GM18498 (cell line): ENCODE results near the gene FLYWCH1.
"Not testable (repeated sequence)": the region's sequence is repeated elsewhere in the genome, so short reads cannot be mapped to it uniquely, and the experiment has no call there.

ENCODE experiments used
- ATAC-seq: cut with Tn5 transposase; IDR thresholded peaks from one replicate; pipeline ENCODE4 v1.9.1; 2021; ENCODE audit warnings: mild to moderate bottlenecking, moderate library complexity; ENCODE audit not compliant: unreplicated experiment

Gene FLYWCH1

DNA sequence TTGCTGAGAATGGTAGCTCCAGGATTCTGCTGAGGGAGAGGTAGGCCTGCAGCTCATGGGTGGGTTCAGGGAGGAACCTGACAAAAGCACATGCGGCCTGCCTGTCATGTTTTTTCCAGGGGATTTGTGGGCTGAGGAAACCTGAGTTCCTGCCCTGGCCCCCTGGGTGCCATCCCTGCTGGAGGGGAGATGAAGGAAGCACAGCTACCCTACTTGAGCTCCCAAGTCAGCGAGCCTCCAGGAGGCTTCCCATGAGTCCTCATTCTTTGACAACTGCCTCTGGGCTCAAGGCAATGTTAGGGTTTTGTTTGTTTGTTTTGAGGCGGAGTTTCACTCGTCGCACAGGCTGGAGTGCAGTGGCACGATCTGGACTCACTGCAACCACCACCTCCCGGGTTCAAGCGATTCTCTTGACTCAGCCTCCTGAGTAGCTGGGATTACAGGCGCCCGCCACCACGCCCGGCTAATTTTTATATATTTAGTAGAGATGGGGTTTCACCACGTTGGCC, 12.1 kb upstream of the FLYWCH1 start:
- no peak for ATAC-seq

DNA sequence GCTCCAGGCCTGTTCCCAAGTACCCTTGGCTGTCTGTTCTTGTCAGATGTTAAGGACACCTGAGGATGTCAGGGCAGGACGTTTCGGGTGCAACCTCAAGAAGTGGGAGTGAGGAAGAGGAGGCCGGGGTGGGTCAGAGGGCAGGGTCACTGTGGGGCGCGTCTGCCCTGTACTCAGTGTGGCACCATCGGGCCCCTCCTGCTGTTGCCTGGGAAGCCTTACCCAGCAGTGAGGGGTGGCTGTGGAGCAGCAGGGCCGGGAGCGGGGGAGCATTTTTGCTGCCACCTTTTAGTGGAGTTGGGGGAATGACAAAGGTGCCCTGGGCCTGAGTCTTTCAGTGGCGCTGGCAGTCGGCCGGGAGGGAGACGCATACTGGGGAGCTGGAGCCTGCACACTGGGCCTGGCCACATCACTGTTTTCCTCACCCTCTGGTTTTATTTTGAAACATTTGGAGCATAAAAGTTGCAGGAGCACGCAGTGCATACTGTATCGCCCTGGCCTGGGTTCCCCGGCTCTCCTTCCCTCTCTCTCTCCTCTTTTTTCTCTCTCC, 11.1 kb upstream of the FLYWCH1 start:
- ATAC-seq, result no peak

DNA sequence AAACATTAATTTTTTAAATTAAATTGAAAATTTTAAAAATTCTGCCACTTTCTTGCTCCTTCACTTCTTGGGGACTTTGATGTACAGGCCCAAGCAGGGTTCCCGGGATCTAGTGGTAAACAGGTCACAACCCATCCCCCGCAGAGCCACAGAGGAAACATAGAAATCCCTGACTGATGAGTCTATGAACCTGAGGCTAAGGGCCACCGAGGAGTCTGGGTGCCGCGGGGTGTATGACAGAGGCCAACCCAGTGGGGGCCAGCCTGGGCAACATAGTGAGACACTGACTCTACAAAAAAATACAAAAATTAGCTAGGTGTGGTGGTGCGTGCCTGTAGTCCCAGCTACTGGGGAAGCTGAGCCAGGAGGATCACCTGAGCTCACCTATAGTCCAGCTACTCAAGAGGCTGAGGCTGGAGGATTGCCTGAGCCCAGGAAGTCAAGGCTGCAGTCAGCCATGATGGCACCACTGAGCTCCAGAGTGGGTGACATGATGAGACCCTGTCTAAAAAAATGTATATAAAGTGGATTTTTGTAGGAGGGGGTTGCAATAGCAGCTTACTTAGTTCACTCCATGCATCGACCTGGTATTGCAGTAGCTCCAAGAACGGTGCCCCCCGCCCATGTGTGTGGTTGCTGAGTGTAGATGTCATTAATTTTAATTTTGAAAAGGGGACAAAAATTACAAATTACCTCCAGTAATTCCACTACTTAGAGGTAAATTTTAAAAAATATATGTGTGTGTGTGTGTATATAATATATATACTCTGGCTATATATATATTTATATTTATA, 9.2 kb upstream of the FLYWCH1 start:
- no peak for ATAC-seq

DNA sequence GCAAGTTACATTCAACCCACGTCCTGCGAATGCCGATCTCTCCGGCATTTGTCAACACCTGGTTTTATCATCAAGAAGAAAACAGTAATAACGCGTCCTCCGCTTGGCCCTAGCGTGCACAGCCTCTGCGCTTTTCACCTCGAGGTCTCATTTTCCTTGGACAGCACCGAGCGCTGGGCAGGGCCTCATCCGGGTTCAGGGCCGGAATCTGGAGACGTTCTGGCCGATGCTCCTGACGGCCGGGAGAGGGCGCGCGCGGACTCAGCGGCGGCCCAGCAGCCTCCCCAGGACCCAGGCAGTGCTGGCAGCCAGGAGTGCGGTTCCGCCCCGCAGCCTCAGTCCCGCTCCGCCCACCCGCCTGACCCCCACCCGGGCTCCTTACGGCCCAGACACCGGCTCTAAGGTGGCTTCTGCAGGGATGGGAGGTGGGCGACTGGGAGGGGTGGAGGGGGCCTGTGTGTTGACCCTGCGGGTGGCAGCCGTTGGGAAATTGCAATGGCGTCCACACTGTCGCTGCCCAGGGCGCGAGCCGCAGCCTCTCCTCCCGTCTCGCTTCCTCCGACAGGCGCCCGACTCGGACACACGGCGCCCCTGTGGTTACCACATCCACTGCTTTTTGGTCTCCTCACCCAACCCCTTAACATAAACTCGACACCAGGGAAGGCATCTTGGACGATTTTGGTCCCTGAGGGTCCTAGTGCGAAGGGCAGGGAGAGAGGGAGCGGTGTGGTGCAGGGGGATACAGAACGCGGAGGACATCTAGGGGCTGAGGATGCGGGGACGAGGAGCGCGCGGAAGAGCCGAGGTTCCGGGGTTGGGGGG, 7.4 kb upstream of the FLYWCH1 start:
- peak; percentile 43 for ATAC-seq

DNA sequence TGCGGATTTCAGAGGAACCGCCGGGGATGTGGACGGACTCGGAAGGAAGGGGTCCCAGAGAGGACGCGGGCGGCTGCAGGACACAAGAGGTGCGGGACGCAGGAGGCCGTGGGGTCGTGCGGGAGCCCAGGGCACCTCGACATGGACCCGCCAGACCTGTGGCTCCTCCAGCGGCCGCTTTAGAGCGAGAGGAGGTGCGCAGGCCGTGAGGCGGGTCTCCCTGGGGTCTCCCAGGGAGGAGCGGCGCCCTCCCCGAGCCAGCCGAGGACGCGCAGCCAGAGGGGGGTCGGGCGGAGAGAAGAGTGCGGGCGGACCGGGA, 6.8 kb upstream of the FLYWCH1 start:
- peak; percentile 16 for ATAC-seq

DNA sequence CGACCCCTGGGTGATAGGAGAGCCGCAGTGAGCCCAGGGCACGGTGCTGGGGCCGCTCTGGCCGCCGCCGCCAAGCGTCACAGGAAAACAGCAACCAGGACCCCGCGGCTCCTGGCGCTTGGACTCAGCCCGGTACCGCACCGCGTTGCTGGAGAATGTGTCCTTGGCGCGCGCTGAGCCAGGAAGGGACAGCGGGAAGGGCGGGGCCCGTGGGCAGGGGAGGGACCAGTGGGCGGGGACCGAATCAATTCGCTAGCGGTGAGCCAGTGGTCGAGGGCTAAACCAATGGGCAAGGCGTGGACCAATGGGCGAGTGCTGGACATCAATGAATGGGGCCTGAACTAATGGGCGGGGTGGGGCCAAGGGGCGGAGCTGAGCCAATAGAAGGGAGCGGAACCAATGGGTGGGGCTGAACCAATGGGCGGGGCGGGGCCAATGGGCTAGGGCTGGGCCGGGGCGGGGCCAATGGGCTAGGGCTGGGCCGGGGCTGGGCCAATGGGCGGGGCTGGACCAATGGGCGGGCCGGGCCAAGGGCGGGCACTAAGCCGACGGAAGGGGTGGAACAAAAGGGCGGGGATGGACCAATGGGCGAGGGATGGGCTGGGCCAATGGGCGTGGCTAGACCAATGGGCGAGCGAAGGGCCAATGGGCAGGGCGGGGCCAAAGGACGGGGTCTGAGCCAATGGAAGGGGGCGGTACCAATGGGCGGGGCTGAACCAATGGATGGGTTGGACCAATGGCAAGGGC, 6.3 kb upstream of the FLYWCH1 start:
- ATAC-seq, result peak; percentile 69

DNA sequence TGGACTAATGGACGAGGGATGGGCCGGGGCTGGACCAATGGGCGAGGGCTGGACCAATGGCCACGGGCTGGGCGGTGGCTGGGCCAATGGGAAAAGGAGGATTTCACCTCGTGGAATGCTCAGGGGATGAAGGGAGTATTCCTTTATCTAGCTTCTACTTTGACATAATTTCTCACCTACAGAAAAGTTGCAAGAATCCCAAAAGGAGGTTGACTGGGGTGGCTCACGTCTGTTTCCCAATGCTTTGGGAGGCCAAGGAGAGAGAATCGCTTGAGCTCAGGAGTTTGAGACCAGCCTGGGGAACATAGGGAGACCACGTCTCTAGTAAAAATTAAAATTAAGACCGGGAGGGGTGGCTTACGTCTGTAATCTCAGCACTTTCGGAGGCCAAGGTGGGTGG, 5.7 kb upstream of the FLYWCH1 start:
- ATAC-seq, result no peak

DNA sequence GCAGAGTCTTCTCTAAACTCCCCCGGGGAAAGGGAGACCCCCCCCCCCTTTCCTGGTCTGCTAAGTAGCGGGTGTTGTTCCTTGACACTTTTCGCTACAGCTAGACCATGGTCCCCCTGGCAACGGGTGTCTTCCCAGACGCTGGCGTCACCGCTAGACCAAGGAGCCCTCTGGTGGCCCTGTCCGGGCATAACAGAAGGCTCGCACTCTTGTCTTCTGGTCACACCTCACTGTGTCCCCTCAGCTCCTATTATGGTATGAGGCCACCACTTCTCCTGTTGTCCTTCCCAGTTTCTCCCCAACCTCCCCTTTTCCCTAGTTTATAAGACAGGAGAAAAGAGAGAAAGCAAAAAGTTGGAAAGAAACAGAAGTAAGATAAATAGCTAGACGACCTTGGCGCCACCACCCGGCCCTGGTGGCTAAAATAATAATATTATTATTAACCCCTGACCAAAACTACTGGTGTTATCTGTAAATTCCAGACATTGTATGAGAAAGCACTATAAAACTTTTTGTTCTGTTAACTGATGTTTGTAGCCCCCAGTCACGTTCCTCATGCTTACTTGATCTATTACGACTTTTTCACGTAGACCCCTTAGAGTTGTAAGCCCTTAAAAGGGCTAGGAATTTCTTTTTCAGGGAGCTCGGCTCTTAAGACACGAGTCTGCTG, 4.5 kb upstream of the FLYWCH1 start:
- not testable (repeated sequence) for ATAC-seq

DNA sequence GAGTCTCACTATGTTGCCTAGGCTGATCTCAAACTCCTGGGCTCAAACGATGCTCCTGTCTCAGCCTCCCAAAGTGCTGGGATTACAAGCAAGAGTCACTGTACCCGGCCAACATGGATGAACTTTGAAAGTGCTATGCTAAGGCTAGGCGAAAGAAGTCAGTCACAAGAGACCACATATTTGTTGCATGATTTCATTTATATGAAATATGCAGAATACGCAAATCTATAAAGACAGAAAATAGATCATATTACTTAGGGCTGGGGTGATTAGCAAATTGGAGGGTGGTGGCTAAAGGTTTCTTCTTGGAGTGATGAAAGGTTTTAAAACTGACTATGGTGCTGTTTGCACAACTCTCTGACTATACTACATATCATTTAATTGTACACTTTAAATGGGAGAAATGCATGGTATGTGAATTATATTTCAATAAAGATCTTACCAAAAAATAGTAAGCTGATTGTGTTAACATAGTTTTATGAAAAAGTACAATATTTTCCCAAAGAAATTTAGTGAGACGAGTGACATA, 1.2 kb upstream of the FLYWCH1 start:
- no peak for ATAC-seq

DNA sequence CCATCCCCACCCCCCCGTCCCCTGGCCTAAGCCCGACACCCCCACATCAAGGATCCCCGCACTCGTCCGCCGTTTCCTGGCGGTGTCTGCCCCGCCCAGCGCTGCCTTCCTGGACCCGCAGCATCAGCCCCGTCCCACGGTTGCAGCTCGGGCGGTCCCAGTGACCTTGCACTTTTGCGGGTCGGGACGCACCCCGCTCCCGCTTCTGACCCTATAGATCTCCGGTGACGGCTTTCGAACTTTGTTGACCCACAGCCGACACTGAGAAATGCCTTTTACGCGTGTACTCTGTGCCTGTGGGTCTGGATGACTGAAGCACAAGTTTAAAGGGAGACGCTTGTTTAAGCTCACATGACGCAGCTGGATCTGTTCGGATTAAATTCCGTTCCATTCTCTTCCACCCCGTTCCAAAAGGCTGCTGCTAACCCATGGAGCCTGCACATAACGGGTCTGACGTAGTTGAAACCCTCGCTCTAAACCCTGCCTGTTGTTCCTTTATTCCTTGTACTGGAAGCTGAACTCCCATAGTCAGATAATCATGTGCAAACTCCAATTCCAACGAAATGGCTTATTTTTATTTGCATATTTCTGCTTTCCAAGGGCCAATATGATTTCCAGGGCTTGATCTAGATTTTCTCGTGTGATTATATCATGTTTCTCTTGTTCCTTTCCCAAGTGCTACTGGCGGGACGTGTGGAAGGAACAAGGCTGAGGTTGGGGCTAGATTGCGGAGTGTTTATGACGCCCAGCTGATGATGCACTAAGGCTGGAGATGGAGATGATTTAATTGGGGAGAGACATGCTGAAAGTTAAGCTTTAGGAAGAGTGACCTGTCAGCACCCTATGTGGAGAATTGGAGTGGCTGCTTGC, 834 bp downstream of the FLYWCH1 start:
- ATAC-seq, result peak; percentile 28

DNA sequence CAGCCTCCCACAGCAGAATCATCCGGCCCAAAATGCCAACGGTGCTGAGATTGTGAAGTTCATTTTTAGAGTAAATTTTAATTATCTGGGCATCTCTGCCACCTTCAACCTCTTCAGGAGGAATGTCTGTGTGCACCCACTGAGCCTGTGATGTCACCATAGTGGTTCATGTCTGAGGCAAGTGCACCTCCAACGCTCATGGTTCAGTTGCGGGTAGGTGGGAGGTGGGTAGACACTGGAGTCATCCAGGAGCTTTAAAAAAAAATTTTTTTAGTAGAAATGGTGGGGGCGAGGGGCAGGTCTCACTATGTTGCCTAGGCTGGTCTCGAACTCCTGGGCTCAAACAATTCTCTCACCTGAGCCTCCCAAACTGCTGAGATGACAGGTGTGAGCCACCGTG, 1.9 kb downstream of the FLYWCH1 start:
- ATAC-seq, result no peak

DNA sequence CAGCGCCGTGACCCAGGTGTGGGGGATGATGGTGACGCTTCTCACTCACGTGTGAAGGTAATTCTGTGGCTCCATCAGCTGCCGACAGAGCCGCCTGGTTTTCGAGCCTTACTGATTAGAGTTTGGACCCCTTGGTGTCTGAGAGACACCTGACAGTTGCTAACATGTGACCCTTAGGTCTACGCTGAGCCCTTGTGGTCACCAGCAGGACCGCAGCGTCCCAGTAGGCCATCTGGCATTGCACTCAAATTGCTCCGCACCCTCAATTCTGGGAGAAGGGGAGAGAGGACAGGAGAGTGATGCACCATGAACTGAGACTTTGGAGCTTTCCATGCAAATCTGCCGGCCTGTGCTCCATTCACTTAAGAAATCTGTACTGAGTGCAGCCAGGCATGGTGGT, 2.5 kb downstream of the FLYWCH1 start:
- no peak for ATAC-seq

DNA sequence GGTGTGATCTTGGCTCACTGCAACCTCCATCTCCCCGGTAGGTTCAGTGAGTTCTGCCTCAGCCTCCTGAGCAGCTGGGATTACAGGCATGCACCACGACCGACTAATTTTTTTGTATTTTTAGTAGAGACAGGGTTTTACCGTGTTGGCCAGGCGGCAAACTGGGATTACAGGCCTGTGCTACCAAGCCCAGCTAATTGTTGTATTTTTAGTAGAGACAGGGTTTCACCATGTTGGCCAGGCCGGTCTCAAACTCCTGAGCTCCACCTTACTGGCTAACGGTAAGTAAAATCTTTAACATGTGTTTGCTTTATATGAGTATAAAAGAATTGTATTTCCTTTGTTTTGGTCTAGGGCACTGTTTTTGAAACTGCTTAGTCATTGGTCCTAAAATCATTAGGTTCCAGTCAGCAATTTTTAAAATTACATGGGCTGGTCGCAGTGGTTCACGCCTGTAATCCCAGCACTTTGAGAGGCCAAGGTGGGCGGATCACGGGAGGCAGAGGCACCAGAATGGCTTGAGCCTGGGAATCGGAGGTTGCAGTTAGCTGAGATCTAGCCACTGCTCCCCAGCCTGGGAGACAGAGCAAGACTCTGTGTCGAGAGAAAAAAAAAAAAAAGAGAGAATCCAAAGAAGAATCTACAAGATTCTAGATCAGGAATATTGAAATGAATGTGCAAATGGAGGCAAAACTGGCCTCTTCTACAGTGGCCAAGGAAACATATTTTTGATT, 3.6 kb downstream of the FLYWCH1 start:
- no peak for ATAC-seq

DNA sequence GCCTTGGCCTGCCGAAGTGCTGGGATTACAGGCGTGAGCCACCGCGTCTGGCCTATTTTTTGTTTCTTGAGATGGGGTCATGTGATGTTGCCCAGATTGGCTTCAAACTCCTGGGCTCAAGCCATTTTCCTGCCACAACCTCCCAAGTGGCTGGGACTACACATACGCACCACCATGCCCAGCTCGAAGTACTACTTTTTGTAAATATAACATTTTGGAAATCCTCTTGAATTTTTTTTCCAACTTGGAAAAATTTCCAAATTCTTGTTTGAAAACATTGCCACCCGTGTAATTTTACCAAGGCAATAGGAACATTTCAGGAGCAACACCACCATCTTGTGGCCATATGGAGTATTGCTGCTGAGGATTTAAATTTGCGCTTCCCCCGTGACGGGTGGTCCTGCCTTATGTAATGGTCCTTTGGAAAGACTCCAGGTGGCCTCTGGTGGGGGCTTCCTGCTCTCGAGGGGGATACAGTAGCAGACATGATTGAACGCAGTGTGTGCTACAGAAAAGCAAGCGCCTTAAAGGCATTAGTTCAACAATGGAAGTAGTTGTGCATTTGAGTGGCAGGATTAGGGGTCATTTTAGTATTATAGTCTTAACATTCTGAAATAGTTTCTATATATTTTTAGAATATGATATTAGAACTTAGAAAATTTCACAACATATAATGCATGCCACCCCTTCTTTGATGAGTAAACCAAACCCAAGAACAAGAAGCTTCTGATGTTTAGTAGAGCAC, 8.0 kb downstream of the FLYWCH1 start:
- ATAC-seq, result no peak

DNA sequence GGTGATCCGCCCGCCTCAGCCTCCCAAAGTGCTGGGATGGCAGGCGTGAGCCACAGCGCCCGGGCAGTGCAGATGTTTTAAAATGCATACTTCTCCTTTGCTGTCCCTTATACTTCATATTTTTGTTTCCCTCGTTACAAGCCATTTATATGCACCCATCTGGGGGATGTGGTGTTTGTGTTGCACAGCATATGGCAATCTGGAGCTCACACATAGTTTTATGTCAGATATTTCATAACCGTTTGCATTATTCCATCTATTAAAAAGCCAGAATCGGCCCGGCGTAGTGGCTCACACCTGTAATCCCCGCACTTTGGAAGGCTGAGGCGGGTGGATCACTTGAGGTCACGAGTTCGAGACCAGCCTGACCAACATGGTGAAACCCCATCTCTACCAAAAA, 11.8 kb downstream of the FLYWCH1 start:
- ATAC-seq, result no peak

DNA sequence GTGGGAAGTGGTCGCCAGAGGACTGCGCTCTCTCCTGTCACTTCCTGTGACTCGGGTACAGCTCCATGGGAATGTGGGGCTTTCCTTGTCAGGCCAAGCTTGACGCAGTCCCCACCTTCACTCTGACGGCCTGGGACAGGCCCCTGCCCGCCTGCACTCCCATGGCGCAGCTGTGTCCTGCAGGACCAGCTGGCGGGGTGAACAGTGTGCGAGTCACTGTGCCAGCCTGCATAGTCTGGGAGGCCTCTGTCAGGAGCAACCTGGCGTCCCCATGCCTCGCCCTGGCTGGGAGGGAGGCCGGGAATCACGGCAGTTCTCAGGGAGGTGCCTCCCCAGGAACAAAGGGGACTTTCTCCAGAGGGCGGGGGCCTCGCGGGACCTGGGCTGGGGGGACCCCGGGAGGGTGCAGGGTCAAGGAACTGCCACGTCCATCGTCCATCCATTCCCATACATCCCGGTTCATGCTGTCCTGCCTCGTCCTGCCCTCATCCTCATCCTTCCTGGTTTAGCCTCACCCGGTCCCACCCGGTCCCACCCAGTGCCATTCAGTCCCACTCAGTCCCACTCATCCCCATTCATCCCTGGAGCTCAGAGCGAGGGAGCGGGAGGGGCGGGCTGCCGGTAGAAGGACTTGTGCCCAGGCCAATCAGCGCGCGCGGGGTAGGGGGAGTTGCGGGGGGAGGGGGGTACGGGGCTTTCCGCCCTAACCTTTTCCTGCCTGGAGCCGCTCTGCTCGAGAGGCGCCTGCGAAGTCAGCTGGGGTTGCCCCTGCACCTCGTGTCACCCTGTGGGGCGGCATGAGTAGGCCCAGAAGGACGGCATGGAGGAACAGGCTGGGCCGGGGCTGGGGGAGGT, 13.4 kb downstream of the FLYWCH1 start:
- no peak for ATAC-seq

DNA sequence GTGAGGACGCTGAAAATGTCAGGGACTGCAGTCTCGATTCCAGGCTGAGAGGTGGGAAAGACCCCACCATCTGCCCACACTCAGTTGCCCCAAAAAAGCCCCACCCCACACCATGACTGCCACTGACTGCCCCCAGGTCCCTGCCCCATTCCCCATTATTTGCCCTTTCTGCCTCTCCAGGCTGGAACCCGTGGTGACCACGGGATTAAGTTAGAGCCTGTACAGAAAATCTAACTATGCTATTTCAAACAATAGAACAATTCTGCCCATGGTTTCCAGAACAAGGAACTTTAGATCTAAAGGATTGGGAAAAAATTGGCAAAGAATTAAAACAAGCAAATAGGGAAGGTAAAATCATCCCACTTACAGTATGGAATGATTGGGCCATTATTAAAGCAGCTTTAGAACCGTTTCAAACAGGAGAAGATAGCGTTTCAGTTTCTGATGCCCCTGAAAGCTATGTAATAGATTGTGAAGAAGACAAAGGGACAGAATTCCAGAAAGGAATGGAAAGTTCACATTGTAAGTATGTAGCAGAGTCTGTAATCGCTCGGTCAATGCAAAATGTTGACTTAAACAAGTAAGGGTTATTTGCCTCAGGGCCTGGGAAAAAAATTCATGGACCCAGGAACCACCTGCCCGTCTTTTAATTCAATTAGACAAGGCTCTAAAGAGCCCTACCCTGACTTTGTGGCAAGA, 14.4 kb downstream of the FLYWCH1 start:
- ATAC-seq, result no peak
